Neural crest cell (in vitro differentiated cells): ENCODE results near the gene IL22RA1. TPM values are rescaled to one million over a fixed set of nuclear protein-coding genes. Genes with fewer than 3 reads are reported as not detected.

Source experiments
- DNase-seq: peaks from one replicate; pipeline ENCODE4 v3.0.0; 2021; ENCODE audit warnings: low read depth, mixed read lengths, low spot score
- H3K27ac Mint-ChIP-seq: one replicate; pipeline ENCODE4 v1.8.0; 2021; ENCODE audit warnings: mild to moderate bottlenecking, mixed read lengths; ENCODE audit not compliant: unreplicated experiment
- H3K27me3 Mint-ChIP-seq: 2 replicates; pipeline ENCODE4 v1.8.0; 2021; ENCODE audit warnings: low read depth, mild to moderate bottlenecking, mixed read lengths
- H3K36me3 Mint-ChIP-seq: 2 replicates; pipeline ENCODE4 v1.8.0; 2021; ENCODE audit warnings: low read depth, mild to moderate bottlenecking, mixed read lengths
- H3K4me1 Mint-ChIP-seq: 2 replicates; pipeline ENCODE4 v1.8.0; 2021; ENCODE audit warnings: mixed read lengths
- H3K4me3 Mint-ChIP-seq: one replicate; pipeline ENCODE4 v1.8.0; 2021; ENCODE audit warnings: mild to moderate bottlenecking, mixed read lengths
- H3K9me3 Mint-ChIP-seq: 2 replicates; pipeline ENCODE4 v1.8.0; 2021; ENCODE audit warnings: mixed read lengths
- total RNA-seq: library from RNA; stranded (reverse); gene quantifications from 2 replicates; pipeline ENCODE4 v1.2.1, GENCODE V29; 2021
- TF ChIP-seq, protein P1 (sequence below): fragments of 200-600 bp; sonication (generic); conservative IDR thresholded peaks from 2 replicates; pipeline ENCODE4 v1.5.0; 2021; ENCODE audit warnings: antibody characterized with exemption, mild to moderate bottlenecking

IL22RA1 gene
- total RNA-seq, 1 donor from 2014 or later = not detected

GRCh38 chr1:24094554-24094953 lies 48.4 kb downstream of the IL22RA1 start:
- no peak overlapping the region for H3K4me3 Mint-ChIP-seq
- no peaks in the 10 kb centered on the region for H3K4me1 Mint-ChIP-seq
- TF ChIP-seq, protein P1, sequence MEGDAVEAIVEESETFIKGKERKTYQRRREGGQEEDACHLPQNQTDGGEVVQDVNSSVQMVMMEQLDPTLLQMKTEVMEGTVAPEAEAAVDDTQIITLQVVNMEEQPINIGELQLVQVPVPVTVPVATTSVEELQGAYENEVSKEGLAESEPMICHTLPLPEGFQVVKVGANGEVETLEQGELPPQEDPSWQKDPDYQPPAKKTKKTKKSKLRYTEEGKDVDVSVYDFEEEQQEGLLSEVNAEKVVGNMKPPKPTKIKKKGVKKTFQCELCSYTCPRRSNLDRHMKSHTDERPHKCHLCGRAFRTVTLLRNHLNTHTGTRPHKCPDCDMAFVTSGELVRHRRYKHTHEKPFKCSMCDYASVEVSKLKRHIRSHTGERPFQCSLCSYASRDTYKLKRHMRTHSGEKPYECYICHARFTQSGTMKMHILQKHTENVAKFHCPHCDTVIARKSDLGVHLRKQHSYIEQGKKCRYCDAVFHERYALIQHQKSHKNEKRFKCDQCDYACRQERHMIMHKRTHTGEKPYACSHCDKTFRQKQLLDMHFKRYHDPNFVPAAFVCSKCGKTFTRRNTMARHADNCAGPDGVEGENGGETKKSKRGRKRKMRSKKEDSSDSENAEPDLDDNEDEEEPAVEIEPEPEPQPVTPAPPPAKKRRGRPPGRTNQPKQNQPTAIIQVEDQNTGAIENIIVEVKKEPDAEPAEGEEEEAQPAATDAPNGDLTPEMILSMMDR = no peak
- H3K27me3 Mint-ChIP-seq = no peaks in the 10 kb centered on the region
- H3K27ac Mint-ChIP-seq = peak overlapping the region; percentile 43
- no peaks in the 10 kb centered on the region for H3K36me3 Mint-ChIP-seq
- no peak for DNase-seq
- no peaks in the 10 kb centered on the region for H3K9me3 Mint-ChIP-seq

DNA sequence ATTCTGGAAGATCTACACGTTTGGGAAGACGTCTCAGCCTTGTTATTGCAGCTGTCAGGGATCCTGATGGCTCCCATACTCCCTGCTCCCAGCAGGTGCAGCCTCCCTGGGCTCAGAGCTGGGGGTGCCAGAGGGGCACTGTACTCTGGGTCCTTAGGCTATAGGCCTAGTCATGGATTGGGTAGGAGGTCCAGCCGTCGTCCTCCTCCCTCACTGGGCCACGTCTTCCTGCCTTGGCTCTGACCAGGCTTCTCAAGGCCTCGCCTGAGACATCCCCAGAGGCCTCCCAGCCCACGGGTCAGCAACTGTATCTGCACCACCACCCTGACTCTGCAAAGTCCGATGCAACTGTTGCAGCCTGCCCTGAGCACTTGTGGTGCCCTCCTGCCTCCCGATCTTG lies 49.2 kb downstream of the IL22RA1 start:
- H3K4me3 Mint-ChIP-seq = no peak overlapping the region
- H3K9me3 Mint-ChIP-seq = no peaks in the 10 kb centered on the region
- TF ChIP-seq, protein P1 = no peak
- DNase-seq = no peak
- no peaks in the 10 kb centered on the region for H3K27me3 Mint-ChIP-seq
- H3K36me3 Mint-ChIP-seq = no peaks in the 10 kb centered on the region
- no peaks in the 10 kb centered on the region for H3K4me1 Mint-ChIP-seq
- H3K27ac Mint-ChIP-seq = no peak overlapping the region

- TF ChIP-seq, protein P1 = no peak
- DNase-seq = no peak
- H3K36me3 Mint-ChIP-seq = no peaks in the 10 kb centered on the region
- no peaks in the 10 kb centered on the region for H3K4me1 Mint-ChIP-seq
- H3K27ac Mint-ChIP-seq = no peak overlapping the region
- no peaks in the 10 kb centered on the region for H3K27me3 Mint-ChIP-seq
- no peaks in the 10 kb centered on the region for H3K9me3 Mint-ChIP-seq
- no peak overlapping the region for H3K4me3 Mint-ChIP-seq
Observed at GRCh38 chr1:24092979-24093378, 50.0 kb downstream of the IL22RA1 start.

GRCh38 chr1:24091971-24092482 lies 50.9 kb downstream of the IL22RA1 start:
- no peaks in the 10 kb centered on the region for H3K9me3 Mint-ChIP-seq
- peaks cover 3% of the 10 kb centered on the region for H3K27me3 Mint-ChIP-seq
- H3K27ac Mint-ChIP-seq = no peak overlapping the region
- DNase-seq = no peak
- no peaks in the 10 kb centered on the region for H3K4me1 Mint-ChIP-seq
- TF ChIP-seq, protein P1 = no peak
- H3K36me3 Mint-ChIP-seq = no peaks in the 10 kb centered on the region
- H3K4me3 Mint-ChIP-seq = no peak overlapping the region

DNA sequence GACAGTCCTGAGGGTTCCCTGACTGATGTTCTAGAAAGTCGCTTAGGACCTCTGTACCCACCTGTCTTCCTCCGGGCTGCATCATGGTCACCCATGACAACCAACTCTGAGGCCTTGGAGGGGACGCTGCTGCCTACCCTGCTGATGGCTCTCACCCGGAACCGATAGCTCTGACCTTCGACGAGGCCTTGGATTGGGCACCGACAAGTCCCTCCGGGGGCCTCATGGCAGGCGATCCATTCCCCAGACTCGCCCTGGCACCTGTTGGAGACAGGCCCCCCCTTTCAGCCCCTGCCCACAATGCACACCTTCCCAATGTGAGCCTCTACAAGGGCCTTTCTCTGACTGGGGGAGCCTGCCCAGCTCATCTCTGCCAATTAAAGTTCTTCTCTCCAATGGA lies 52.2 kb downstream of the IL22RA1 start:
- DNase-seq = no peak
- Mint-ChIP-seq H3K4me1 (no peaks in the 10 kb centered on the region), H3K4me3 (no peak overlapping the region), H3K9me3 (no peaks in the 10 kb centered on the region), H3K27ac (no peak overlapping the region), H3K36me3 (no peaks in the 10 kb centered on the region), H3K27me3 (peaks cover 5% of the 10 kb centered on the region)
- TF ChIP-seq, protein P1 = no peak
